Aorta (tissue), 5 donors: ENCODE results near the gene TMEM94. TPM values are rescaled to one million over a fixed set of nuclear protein-coding genes. Genes with fewer than 3 reads are reported as not detected.
A peak's percentile ranks its signal among the peaks of the same experiment; 100 is the strongest.
"Not testable (repeated sequence)": the region's sequence is repeated elsewhere in the genome, so short reads cannot be mapped to it uniquely, and the experiment has no call there.

Experiments
- ATAC-seq: fragments of 200-7000 bp; cut with Tn5 transposase; one replicate; pipeline ENCODE4 v1.9.1; 2022; ENCODE audit warnings: moderate library complexity; ENCODE audit not compliant: low FRiP score
- DNase-seq, 2 donors: peaks; one replicate each; pipeline ENCODE4 v3.0.0-alpha.2; 2020
- H3K27ac ChIP-seq, 2 donors: one replicate each; pipeline ENCODE4 v1.5.1; 2013; ENCODE audit warnings: low read length in 2 of 2, mild to moderate bottlenecking in 2 of 2, moderate library complexity in 2 of 2, control low read depth in 1 of 2, inconsistent platforms in 1 of 2, low read depth in 1 of 2
- H3K27me3 ChIP-seq, 2 donors: one replicate each; pipeline ENCODE4 v1.6.1; 2013; ENCODE audit warnings: control low read depth in 1 of 2, low read length in 1 of 2, mild to moderate bottlenecking in 1 of 2, moderate library complexity in 1 of 2; ENCODE audit not compliant: insufficient read depth in 2 of 2, control insufficient read depth in 1 of 2
- H3K36me3 ChIP-seq, 2 donors: one replicate each; pipeline ENCODE4 v1.6.1; 2013; ENCODE audit warnings: control low read depth in 1 of 2, low read length in 1 of 2, mild to moderate bottlenecking in 1 of 2; ENCODE audit not compliant: insufficient read depth in 2 of 2, control insufficient read depth in 1 of 2
- H3K4me1 ChIP-seq, 2 donors: one replicate each; pipeline ENCODE4 v1.6.1; 2013; ENCODE audit warnings: low read length in 2 of 2, control low read depth in 1 of 2, mild to moderate bottlenecking in 1 of 2, moderate library complexity in 1 of 2; ENCODE audit not compliant: insufficient read depth in 2 of 2, control insufficient read depth in 1 of 2
- H3K4me3 ChIP-seq, 2 donors: one replicate each; pipeline ENCODE4 v1.5.1; 2013; ENCODE audit warnings: low read length in 2 of 2, control low read depth in 1 of 2, mild to moderate bottlenecking in 1 of 2
- H3K9me3 ChIP-seq: one replicate; pipeline ENCODE4 v1.6.1; 2013; ENCODE audit warnings: mild to moderate bottlenecking, low read length; ENCODE audit not compliant: control insufficient read depth
- WGBS, 2 donors: extraction: QIAGEN DNeasy Blood & Tissue Kit; methylation state at CpG; one replicate each; pipeline ENCODE4 v1.1.7; 2013; 5-methylcytosine and 5-hydroxymethylcytosine counted together
- intact Hi-C, 2 donors: fragments of 100-400 bp; cut with DNase I; formaldehyde crosslinking; loops; one replicate each; pipeline versions ENCODE4 v1.14.2 to v1.15.0; 2022
- polyA plus RNA-seq, 2 donors: library from polyadenylated mRNA; stranded (reverse); fragments of 200-250 nt; gene quantifications; one replicate each; pipeline ENCODE4 v1.2.3, GENCODE V29; 2013
- total RNA-seq, 2 donors: library from RNA; stranded (reverse); fragmentation: NEBNext Ultra II Directional; extraction: Animal tissue kit (Norgen Biotek cat#: 25700); gene quantifications; one replicate each; pipeline ENCODE4 v1.2.1, GENCODE V29; 2021
- donor health status: healthy with polysubstance abuse.
- donor health status: Bipolar disorder and iron deficiency.
- donor health status: DM: no; HTN: no; CAD: no.
- donor health status: DM: no; HTN: no; CAD: no.
- donor health status: DM: yes; HTN: yes; CAD: no.

The TMEM94 gene
- total and polyA plus RNA-seq, 4 donors: 19.5 to 74.8 (median 53.1) TPM

GRCh38 chr17:75518201-75518600, 61.8 kb downstream of the TMEM94 start:
- intact Hi-C loops: loop anchor here (5.0 to 10.0 kb wide), 3 partner anchors 69 to 359 kb away; partner anchors contain the start of genes MYO15B (in 1 of the 2) and TRIM47 (in 1 of the 2)
- no peak overlapping the region for H3K4me3 ChIP-seq
- WGBS, 2 donors: 91 to 94% methylated on average over 3 of the region's 3 CpGs
- peaks cover 0 to 2% of the 10 kb centered on the region in 2 donors for H3K4me1 ChIP-seq
- DNase-seq: no peak
- no peak for ATAC-seq
- H3K27ac ChIP-seq: no peak overlapping the region
- H3K27me3 ChIP-seq: no peaks in the 10 kb centered on the region
- H3K36me3 ChIP-seq: no peaks in the 10 kb centered on the region
- no peaks in the 10 kb centered on the region for H3K9me3 ChIP-seq

GRCh38 chr17:75518983-75519537, 62.6 kb downstream of the TMEM94 start:
- H3K9me3 ChIP-seq: no peaks in the 10 kb centered on the region
- WGBS, 2 donors: 94 to 95% methylated on average over 9 of the region's 9 CpGs
- no peak for DNase-seq
- H3K27me3 ChIP-seq: no peaks in the 10 kb centered on the region
- ATAC-seq: no peak
- H3K4me1 ChIP-seq: no peaks in the 10 kb centered on the region
- H3K36me3 ChIP-seq: no peaks in the 10 kb centered on the region
- no peak overlapping the region for H3K27ac ChIP-seq
- intact Hi-C loops: loop anchor here (5.0 to 10.0 kb wide), 3 partner anchors 68 to 358 kb away; partner anchors contain the start of genes MYO15B (in 1 of the 2) and TRIM47 (in 1 of the 2)
- no peak overlapping the region for H3K4me3 ChIP-seq

- H3K4me1 ChIP-seq, ATAC-seq, H3K4me3 ChIP-seq, intact Hi-C loops, H3K27me3 ChIP-seq, H3K27ac ChIP-seq, DNase-seq, H3K36me3 ChIP-seq, H3K9me3 ChIP-seq: not testable (repeated sequence)
- WGBS, 2 donors: 91% methylated on average over 8 of the region's 8 CpGs
Observed at GRCh38 chr17:75520413-75520812, 64.0 kb downstream of the TMEM94 start.

GRCh38 chr17:75521290-75521689, 64.9 kb downstream of the TMEM94 start:
- no peaks in the 10 kb centered on the region for H3K4me1 ChIP-seq
- 90 to 92% methylated on average over 8 of the region's 8 CpGs for WGBS, 2 donors
- H3K36me3 ChIP-seq: no peaks in the 10 kb centered on the region
- intact Hi-C loops: no loop called here
- no peaks in the 10 kb centered on the region for H3K27me3 ChIP-seq
- no peak for DNase-seq
- H3K9me3 ChIP-seq: no peaks in the 10 kb centered on the region
- ATAC-seq: no peak
- H3K4me3 ChIP-seq: no peak overlapping the region
- H3K27ac ChIP-seq: no peak overlapping the region

GRCh38 chr17:75521951-75522727, 65.7 kb downstream of the TMEM94 start:
- H3K9me3 ChIP-seq: no peaks in the 10 kb centered on the region
- H3K27me3 ChIP-seq: no peaks in the 10 kb centered on the region
- H3K36me3 ChIP-seq: no peaks in the 10 kb centered on the region
- no peak for ATAC-seq
- H3K4me1 ChIP-seq: no peaks in the 10 kb centered on the region
- 92 to 95% methylated on average over 33 of the region's 33 CpGs for WGBS, 2 donors
- no peak overlapping the region for H3K27ac ChIP-seq
- intact Hi-C loops: no loop called here
- DNase-seq: no peak
- no peak overlapping the region for H3K4me3 ChIP-seq

- no peaks in the 10 kb centered on the region for H3K27me3 ChIP-seq
- ATAC-seq (no peak), DNase-seq (no peak)
- 90 to 91% methylated on average over 7 of the region's 7 CpGs for WGBS, 2 donors
- intact Hi-C loops: no loop called here
- no peaks in the 10 kb centered on the region for H3K9me3 ChIP-seq
- no peaks in the 10 kb centered on the region for H3K36me3 ChIP-seq
- H3K27ac ChIP-seq: no peak overlapping the region
- no peaks in the 10 kb centered on the region for H3K4me1 ChIP-seq
- no peak overlapping the region for H3K4me3 ChIP-seq
Observed at GRCh38 chr17:75523647-75524046, 67.2 kb downstream of the TMEM94 start.

- DNase-seq: no peak
- Histone ChIP-seq H3K27me3 (no peaks in the 10 kb centered on the region), H3K4me1 (no peaks in the 10 kb centered on the region), H3K9me3 (no peaks in the 10 kb centered on the region), H3K4me3 (peak overlapping the region in 1 of 2 donors; percentile 56), H3K36me3 (no peaks in the 10 kb centered on the region), H3K27ac (no peak overlapping the region)
- ATAC-seq: no peak
- 22 to 24% methylated on average over 23 to 24 of the region's 24 CpGs for whole genome bisulfite sequencing, 2 donors
- intact Hi-C loops: no loop called here
Observed at GRCh38 chr17:75524269-75524969, 68.0 kb downstream of the TMEM94 start.

GRCh38 chr17:75524970-75525805, 68.8 kb downstream of the TMEM94 start, which contains the start of gene LLGL2:
TSS of gene LLGL2 (plus strand) at chr17:75525697. CDS start at chr17:75543427, 17,730 bp downstream.
- no peaks in the 10 kb centered on the region for H3K4me1 ChIP-seq
- no peaks in the 10 kb centered on the region for H3K9me3 ChIP-seq
- H3K36me3 ChIP-seq: no peaks in the 10 kb centered on the region
- 1% methylated on average over 78 to 108 of the region's 108 CpGs for WGBS, 2 donors
- H3K4me3 ChIP-seq: peak within 1 kb of the TSS; percentile 56 to 57
- ATAC-seq (peak; percentile 86), DNase-seq (peak; percentile 79 to 88)
- H3K27ac ChIP-seq: no peak within 1 kb of the TSS
- no peaks in the 10 kb centered on the region for H3K27me3 ChIP-seq
- intact Hi-C loops: no loop called here
